GM18861 (cell line): ENCODE results near the gene SDK1.
"Not testable (repeated sequence)": the region's sequence is repeated elsewhere in the genome, so short reads cannot be mapped to it uniquely, and the experiment has no call there.

Experiments used
- ATAC-seq: cut with Tn5 transposase; IDR thresholded peaks from one replicate; pipeline ENCODE4 v1.9.1; 2021; ENCODE audit not compliant: unreplicated experiment

Gene SDK1

DNA sequence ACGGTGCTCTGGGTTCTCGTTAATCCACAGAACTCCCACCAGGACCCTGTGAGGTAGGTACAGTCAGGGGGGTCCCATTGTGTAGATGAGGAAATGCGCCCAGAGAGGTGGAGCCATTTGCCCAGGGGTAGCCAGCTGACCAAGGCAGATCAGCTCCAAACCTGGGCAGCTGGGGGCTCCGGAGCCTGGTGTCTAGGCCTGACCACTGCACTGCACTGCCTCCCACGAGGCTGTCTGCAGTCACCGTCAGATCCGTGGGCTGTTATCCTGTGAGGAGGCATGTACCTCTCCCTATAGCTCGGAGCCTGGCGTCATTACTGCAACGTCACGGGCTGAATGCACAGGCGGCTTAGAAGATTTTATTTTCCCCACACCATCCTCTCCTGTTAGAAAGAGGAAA, 969.2 kb downstream of the SDK1 start:
- no peak for ATAC-seq

GRCh38 chr7:4270941-4271715, 970.1 kb downstream of the SDK1 start:
- ATAC-seq: no peak

- no peak for ATAC-seq
Observed at GRCh38 chr7:4271716-4272015, 970.6 kb downstream of the SDK1 start.

- ATAC-seq: no peak
Observed at GRCh38 chr7:4272141-4272540, 971.1 kb downstream of the SDK1 start.

DNA sequence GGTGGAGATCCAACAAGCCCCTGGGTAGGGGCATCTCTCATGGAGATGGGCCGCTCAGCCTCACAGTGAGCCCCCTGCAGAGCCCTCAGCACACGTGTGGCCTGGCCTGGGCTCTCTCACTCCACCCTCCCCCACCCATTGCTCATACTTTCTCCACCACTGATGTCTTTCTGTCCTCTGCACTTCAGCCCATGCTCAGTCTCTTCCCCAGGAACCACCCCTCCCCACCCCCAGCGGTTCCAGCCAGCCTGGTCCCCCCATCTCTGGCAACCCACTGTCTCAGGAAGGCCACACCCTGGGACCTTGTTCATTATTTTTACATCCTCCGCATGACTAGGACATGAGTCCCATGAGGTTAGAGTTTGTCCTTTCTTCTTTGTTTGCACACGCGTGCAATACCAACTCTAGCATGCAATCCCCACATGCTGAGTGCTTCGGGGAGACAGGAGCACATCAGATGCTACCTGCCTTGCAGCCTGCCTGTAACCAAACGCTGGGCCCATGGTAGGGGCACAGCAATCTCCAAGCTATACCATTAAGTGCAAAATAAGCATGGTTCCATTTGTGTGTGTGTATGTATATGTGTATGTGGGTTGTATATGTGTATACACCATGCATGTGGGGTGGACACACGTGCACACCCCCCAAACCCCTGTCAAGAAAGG, 972.6 kb downstream of the SDK1 start:
- ATAC-seq: no peak

DNA sequence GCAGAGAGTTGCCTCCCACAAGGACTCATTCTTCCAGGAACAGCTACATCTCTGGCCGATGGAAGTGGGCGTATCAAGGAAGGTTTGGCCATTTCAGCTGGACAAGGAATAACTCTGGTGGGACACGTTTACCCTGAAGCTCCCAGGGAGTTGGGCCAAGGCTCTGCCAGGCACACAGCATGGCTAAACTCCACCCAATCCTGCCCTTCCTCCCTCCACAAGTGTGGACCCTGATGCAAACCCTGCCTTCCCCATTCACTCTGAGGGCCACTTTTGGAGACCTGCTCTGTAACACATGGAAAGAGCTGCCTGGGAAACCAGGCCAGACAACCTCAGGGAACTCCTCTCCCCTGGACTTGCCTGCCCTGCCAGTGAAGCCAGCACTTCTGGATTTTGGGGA, 973.2 kb downstream of the SDK1 start:
- no peak for ATAC-seq

GRCh38 chr7:4277936-4278335, 976.9 kb downstream of the SDK1 start:
- no peak for ATAC-seq

DNA sequence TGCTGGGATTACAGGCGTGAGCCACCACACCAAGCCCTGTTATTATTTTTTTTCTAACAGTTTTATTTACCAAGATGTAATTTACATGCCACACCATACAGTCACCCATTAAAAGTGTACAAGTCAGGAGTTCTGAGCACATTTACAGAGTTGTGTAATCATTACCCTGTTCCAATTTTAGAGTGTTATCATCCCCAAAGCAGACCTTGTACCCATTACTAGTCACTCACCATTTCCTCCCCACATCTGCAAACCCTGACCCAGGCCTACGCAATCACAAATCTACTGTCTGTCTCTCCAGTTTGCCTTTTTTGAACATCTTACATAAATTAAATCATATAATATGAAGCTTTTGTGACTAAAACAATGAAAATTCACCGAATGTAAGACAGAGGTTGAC, 978.2 kb downstream of the SDK1 start:
- ATAC-seq: no peak

- ATAC-seq: no peak
Observed at GRCh38 chr7:4281231-4281993, 980.4 kb downstream of the SDK1 start.

- ATAC-seq: no peak
Observed at GRCh38 chr7:4282434-4283223, 981.6 kb downstream of the SDK1 start.

- ATAC-seq: no peak
Observed at GRCh38 chr7:4286351-4286750, 985.3 kb downstream of the SDK1 start.

- no peak for ATAC-seq
Observed at GRCh38 chr7:4288791-4289394, 987.8 kb downstream of the SDK1 start.

- no peak for ATAC-seq
Observed at GRCh38 chr7:4297165-4297917, 996.3 kb downstream of the SDK1 start.

DNA sequence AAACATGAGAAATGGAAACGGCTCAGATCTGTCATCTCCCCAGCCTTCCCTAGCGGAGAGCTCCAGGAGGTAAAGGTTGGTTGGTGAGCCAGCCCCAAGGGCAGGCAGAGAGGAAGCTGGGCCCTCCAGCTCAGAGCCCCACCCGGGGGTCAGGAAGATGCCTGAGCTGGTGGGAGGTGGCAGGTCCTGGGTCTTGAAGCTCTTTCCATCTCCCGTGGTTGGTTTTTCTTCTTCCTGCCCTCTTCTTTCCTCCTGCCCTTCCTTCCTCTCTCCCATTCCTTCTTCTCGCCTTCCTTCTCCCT, 996.8 kb downstream of the SDK1 start:
- no peak for ATAC-seq

DNA sequence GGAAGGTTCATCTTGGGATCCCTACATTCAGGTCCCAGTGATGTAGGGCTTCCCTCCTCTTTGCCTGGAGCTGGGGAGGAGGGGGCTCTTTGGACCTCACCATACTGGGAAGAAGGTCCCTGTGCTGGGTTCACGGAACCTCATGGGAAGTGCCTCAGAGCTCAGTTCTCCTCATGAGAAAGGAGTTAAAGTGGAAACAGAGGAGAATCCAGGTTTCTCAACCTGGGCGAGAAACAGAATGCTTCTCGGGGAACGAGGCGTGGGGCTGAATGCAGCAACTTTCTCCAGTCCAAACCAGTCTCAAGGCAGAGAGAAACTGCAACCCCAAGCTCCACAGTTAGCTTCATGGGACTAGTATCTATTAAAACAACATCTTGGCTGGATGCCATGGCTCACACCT, 998.4 kb downstream of the SDK1 start:
- no peak for ATAC-seq

GRCh38 chr7:4302203-4302905, 1001.3 kb downstream of the SDK1 start:
- no peak for ATAC-seq

- no peak for ATAC-seq
Observed at GRCh38 chr7:4307316-4308204, 1006.5 kb downstream of the SDK1 start.

DNA sequence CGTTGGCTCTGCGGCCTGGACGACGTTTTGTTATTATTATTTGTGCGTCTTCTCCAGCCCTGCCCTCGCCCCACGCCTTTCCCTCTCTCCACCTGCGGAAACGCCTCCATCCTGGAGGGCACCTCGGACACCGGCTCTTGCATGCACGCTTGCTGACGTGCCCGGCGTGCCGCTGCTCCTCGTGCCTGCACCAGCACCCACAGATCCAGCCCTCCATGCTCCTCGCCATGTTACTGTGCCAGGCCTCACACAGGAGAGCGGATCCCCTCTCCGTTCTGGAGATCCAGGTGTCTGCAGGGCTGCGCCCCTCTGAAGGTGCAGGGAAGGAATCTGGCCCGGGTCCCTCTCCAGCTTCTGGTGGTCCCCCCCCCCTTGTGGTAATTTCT, 1007.1 kb downstream of the SDK1 start:
- no peak for ATAC-seq

DNA sequence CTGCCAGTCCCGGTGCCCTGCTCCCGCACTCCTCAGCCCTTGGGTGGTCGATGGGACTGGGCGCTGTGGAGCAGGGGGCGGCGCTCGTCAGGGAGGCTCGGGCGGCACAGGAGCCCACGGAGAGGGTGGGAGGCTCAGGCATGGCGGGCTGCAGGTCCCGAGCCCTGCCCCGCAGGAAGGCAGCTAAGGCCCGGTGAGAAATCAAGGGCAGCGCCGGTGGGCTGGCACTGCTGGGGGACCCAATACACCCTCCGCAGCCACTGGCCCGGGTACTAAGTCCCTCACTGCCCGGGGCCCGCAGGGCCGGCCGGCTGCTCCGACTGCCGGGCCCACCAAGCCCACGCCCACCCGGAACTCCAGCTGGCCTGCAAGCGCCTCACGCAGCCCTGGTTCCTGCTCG, 1012.9 kb downstream of the SDK1 start:
- ATAC-seq: not testable (repeated sequence)
